ENCODE measurements around the gene FGFR3. TPM values are rescaled to one million over a fixed set of nuclear protein-coding genes. Genes with fewer than 3 reads are reported as not detected.

The FGFR3 gene
- total RNA-seq, 4 donors from 2014 or later, result 0.78 to 5.1 (median 1.6) TPM

GRCh38 chr4:1793496-1793840 is 375 bp downstream of the FGFR3 start:
- Histone ChIP-seq H3K9me3 (no peaks in the 10 kb centered on the region), H3K36me3 (no peaks in the 10 kb centered on the region), H3K4me3 (replicated peaks in 1 of 3) (peak overlapping the region in 1 of 3 donors; percentile 47), H3K4me1 (peaks cover 11 to 22% of the 10 kb centered on the region in 2 donors), H3K27me3 (peaks cover 5% of the 10 kb centered on the region), H3K27ac (no peak overlapping the region)
- WGBS, 2 donors, result 0% methylated on average over 3 of the region's 44 CpGs; no CpG with 5 or more reads in 1 of the 2 donors
- intact Hi-C loops (cut with DNase I), result no loop called here
- DNase-seq, result peak; percentile 45 to 51
- TF ChIP-seq CTCF (IDR thresholded peaks at IDR 0.05) (no peak), POLR2A (IDR thresholded peaks at IDR 0.05) (no peak)

- intact Hi-C loops (cut with DNase I), result no loop called here
- no peaks in the 10 kb centered on the region for H3K9me3 ChIP-seq
- peaks cover 11 to 22% of the 10 kb centered on the region in 2 donors for H3K4me1 ChIP-seq
- no peak for TF ChIP-seq POLR2A (IDR thresholded peaks at IDR 0.05)
- TF ChIP-seq CTCF (IDR thresholded peaks at IDR 0.05), result no peak
- H3K27ac ChIP-seq, result no peak overlapping the region
- no peak for DNase-seq
- H3K36me3 ChIP-seq, result no peaks in the 10 kb centered on the region
- H3K4me3 ChIP-seq (replicated peaks in 1 of 3), result peak overlapping the region in 1 of 3 donors; percentile 47
- H3K27me3 ChIP-seq, result peaks cover 5% of the 10 kb centered on the region
- 1 to 2% methylated on average over 18 to 21 of the region's 101 CpGs for WGBS, 2 donors
Observed at GRCh38 chr4:1793940-1794808, 1.1 kb downstream of the FGFR3 start.

DNA sequence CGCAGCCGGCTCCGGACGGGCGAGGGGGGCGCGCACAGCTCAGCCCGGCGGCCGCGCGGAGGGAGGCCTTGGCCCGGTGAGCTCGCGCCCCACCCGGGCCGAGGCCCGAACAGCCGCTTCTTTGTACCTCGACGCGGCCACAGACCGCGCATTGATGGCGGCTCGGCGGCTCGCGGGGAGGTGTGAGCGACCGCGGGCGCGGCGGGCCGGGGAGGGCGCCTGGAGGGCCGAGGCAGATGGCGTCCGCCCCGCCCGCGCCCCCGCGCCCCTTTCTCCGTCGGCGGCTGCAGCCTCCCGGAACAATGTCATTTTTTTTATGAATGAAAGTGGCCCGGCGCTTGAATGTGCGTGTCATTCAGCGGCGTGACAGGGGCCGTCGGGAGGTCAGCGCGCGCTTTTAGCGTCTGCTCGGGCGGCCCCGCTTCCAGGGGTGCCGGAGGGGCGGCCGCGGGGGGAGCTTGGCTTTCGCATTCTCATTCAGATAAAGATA is 1.8 kb downstream of the FGFR3 start:
- TF ChIP-seq CTCF (IDR thresholded peaks at IDR 0.05) (no peak), POLR2A (IDR thresholded peaks at IDR 0.05) (no peak)
- Histone ChIP-seq H3K4me1 (peaks cover 11 to 22% of the 10 kb centered on the region in 2 donors), H3K27ac (no peak overlapping the region), H3K9me3 (no peaks in the 10 kb centered on the region), H3K4me3 (replicated peaks in 1 of 3) (peak overlapping the region in 1 of 3 donors; percentile 47), H3K27me3 (peaks cover 5% of the 10 kb centered on the region), H3K36me3 (no peaks in the 10 kb centered on the region)
- intact Hi-C loops (cut with DNase I), result no loop called here
- WGBS, 2 donors, result 0 to 5% methylated on average over 1 to 19 of the region's 68 CpGs
- no peak for DNase-seq

DNA sequence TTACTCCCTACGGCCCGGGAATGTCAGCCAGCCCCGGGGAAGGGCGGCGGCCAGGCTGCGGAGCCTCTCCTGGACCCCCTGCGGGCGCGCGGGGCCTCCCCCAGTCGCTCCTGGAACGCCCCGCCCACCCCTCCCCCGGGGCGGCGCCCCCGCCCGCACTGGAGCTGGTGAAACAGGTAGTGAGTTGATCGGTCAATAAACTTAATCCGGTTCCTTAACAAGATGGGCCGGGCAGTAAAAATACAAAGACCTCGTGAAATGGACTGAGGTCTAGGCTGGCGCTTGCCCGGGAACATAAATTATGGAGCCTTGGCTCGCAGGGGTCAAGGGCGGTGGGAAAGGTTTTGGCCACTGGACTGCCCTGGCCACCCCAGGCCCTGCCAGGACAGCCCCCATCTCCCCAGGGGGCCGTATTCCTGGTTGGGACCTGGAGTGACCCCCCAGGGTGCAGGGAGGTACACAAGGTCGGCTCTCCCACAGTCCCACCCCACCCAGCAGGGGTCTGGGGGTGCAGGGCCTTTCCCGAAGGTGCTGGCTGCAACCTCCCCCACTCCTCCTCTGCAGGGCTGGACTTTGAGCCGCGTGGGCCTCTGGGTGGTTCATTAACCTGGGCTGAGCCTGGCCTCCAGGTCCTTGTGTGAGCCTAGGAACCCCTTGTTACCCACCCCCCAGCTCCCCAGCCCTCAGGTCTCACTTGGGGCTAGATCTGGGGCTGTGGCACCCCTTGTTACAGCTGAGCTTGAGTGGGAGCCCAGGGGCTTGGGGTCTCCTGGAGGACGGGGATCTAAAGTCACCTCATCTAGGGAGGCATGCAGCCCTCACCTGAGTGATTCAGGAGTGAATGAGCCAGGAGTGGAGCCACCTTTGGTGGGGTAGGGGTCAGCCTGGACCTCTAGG is 2.5 kb downstream of the FGFR3 start:
- 28 to 38% methylated on average over 27 to 28 of the region's 32 CpGs for WGBS, 2 donors
- intact Hi-C loops (cut with DNase I), result no loop called here
- peak overlapping the region in 1 of 3 donors; percentile 47 for H3K4me3 ChIP-seq (replicated peaks in 1 of 3)
- no peaks in the 10 kb centered on the region for H3K36me3 ChIP-seq
- H3K27me3 ChIP-seq, result peaks cover 5% of the 10 kb centered on the region
- TF ChIP-seq CTCF (IDR thresholded peaks at IDR 0.05), result no peak
- TF ChIP-seq POLR2A (IDR thresholded peaks at IDR 0.05), result no peak
- DNase-seq, result no peak
- peaks cover 11 to 22% of the 10 kb centered on the region in 2 donors for H3K4me1 ChIP-seq
- H3K27ac ChIP-seq, result no peak overlapping the region
- H3K9me3 ChIP-seq, result no peaks in the 10 kb centered on the region

All from thyroid gland (tissue), 4 donors.